ENCODE data around the gene PIF1. TPM values are rescaled to one million over a fixed set of nuclear protein-coding genes. Genes with fewer than 3 reads are reported as not detected.
A peak's percentile ranks its signal among the peaks of the same experiment; 100 is the strongest.

PIF1 gene
- total RNA-seq, 1 experiment from 2014 or later = 74.4 TPM

DNA sequence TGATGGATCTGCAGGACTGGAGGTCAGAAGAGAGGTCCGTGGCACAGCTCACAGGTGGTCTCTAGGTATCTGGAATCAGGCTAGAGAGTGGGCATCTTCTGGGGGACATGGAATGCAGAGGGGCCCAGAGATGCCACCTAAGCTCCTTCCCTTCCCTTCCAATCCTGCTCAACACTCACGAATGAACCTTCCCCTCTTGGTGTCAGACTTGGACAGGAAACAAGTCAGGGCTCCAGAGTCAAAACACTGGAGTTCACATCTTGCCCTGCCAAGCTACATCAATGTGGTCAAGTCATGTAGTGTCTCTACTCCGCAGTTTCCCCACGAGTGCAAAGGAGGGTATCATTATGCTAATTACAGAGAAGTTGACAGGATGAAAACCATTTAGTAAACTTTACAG, 34.0 kb downstream of the PIF1 start:
- WGBS (ENCODE audit: extremely low coverage, insufficient read length, low lambda C conversion rate) = no CpG with 5 or more reads among the region's 4 CpGs
- no peak overlapping the region for H4K8ac ChIP-seq (replicated peaks; ENCODE audit: insufficient read length, low read depth, low read length)

More for the DNA sequence above, 34.0 kb downstream of the PIF1 start:
- H2BK120ac ChIP-seq (ENCODE audit: low read depth, low read length, poor library complexity, severe bottlenecking) = no peak overlapping the region
- H3K79me2 ChIP-seq (ENCODE audit: insufficient read depth, low read length) = no peaks in the 10 kb centered on the region
- peak overlapping the region in 1 of 3 experiments; percentile 7; a peak in 1 of 7 replicates for H3K27ac Mint-ChIP-seq
- no peaks in the 10 kb centered on the region for H3K9me3 ChIP-seq (ENCODE audit: control insufficient read depth, low read depth, low read length)
- no peak overlapping the region for H3K27ac ChIP-seq (ENCODE audit: insufficient read length, low read depth, low read length)
- no peak overlapping the region for H3K56ac ChIP-seq (ENCODE audit: insufficient read length, low read depth, low read length)
- no peak for DNase-seq
- no peak overlapping the region for H2BK20ac ChIP-seq (ENCODE audit: low read depth, low read length, poor library complexity, severe bottlenecking)
- H2AK5ac ChIP-seq (ENCODE audit: insufficient read length, low read length) = no peak overlapping the region
- H2BK12ac ChIP-seq (ENCODE audit: insufficient read length, low read depth, low read length) = no peak overlapping the region
- no peak overlapping the region for H3K9ac ChIP-seq (ENCODE audit: extremely low read depth, insufficient read length, low read length)
- TF ChIP-seq, protein P1, sequence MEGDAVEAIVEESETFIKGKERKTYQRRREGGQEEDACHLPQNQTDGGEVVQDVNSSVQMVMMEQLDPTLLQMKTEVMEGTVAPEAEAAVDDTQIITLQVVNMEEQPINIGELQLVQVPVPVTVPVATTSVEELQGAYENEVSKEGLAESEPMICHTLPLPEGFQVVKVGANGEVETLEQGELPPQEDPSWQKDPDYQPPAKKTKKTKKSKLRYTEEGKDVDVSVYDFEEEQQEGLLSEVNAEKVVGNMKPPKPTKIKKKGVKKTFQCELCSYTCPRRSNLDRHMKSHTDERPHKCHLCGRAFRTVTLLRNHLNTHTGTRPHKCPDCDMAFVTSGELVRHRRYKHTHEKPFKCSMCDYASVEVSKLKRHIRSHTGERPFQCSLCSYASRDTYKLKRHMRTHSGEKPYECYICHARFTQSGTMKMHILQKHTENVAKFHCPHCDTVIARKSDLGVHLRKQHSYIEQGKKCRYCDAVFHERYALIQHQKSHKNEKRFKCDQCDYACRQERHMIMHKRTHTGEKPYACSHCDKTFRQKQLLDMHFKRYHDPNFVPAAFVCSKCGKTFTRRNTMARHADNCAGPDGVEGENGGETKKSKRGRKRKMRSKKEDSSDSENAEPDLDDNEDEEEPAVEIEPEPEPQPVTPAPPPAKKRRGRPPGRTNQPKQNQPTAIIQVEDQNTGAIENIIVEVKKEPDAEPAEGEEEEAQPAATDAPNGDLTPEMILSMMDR (conservative IDR thresholded peaks at IDR 0.05) = no peak
- no peaks in the 10 kb centered on the region for H3K23me2 ChIP-seq (ENCODE audit: insufficient read length, low read depth, low read length, poor library complexity, severe bottlenecking)
- no peak overlapping the region for H2BK15ac ChIP-seq (ENCODE audit: low read depth, low read length)
- no peaks in the 10 kb centered on the region for H3K9me3 Mint-ChIP-seq
- H3K27me3 ChIP-seq (ENCODE audit: insufficient read depth, low read length) = no peaks in the 10 kb centered on the region
- H2BK5ac ChIP-seq (ENCODE audit: insufficient read length, low read length) = no peak overlapping the region
- H4K5ac ChIP-seq (ENCODE audit: insufficient read length, low read depth, low read length) = no peak overlapping the region
- no peak overlapping the region for H2AFZ ChIP-seq (ENCODE audit: low read length)
- no peak overlapping the region for H3K4me3 Mint-ChIP-seq
- H3K14ac ChIP-seq (ENCODE audit: insufficient read depth, low read length) = no peak overlapping the region
- no peaks in the 10 kb centered on the region; a peak in 1 of 4 replicates for H3K4me1 Mint-ChIP-seq
- no peaks in the 10 kb centered on the region for H4K20me1 ChIP-seq (ENCODE audit: control insufficient read depth, insufficient read depth, insufficient read length)
- no peaks in the 10 kb centered on the region for H3K27me3 Mint-ChIP-seq (ENCODE audit: low read depth)
- H3K4ac ChIP-seq (ENCODE audit: low read depth, low read length) = no peak overlapping the region
- 0 out of 7 replicates have a peak, but pooled peaks cover 0 to 2% (median 0%) of the 10 kb centered on the region in 3 experiments for H3K36me3 Mint-ChIP-seq (ENCODE audit: insufficient read depth in 1 of 3, low read depth in 3 of 3)
- H3K4me1 ChIP-seq (ENCODE audit: insufficient read depth, low read length) = no peaks in the 10 kb centered on the region
- H4K91ac ChIP-seq (ENCODE audit: insufficient read length, low read depth, low read length) = no peak overlapping the region
- H3K18ac ChIP-seq (ENCODE audit: insufficient read length, low read depth, low read length) = no peak overlapping the region
- no peaks in the 10 kb centered on the region for H3K79me1 ChIP-seq (ENCODE audit: insufficient read depth, low read depth, low read length, poor library complexity, severe bottlenecking)
- H3T11ph ChIP-seq (ENCODE audit: low read length) = no peak overlapping the region
- H3K4me2 ChIP-seq (ENCODE audit: insufficient read depth, insufficient read length, low read length) = no peak overlapping the region
- H3K23ac ChIP-seq (ENCODE audit: insufficient read length, low read depth, low read length) = no peak overlapping the region

All from H9 (cell line).